GM06990 (cell line): ENCODE measurements around the gene FHOD3.
A peak's percentile ranks its signal among the peaks of the same experiment; 100 is the strongest.

Experiments used
- DNase-seq: peaks from one replicate; pipeline ENCODE4 v3.0.0-alpha.2; 2011; ENCODE audit not compliant: insufficient read length; ENCODE audit errors: extremely low read depth
- H3K27me3 ChIP-seq: replicated peaks from 2 replicates; pipeline ENCODE4 v1.6.0; 2011; ENCODE audit warnings: low read length; ENCODE audit not compliant: control insufficient read depth, insufficient read depth
- H3K36me3 ChIP-seq: 2 replicates; pipeline ENCODE4 v1.5.1; 2011; ENCODE audit warnings: low read length; ENCODE audit not compliant: control insufficient read depth, insufficient read depth
- H3K4me3 ChIP-seq: replicated peaks from 2 replicates; pipeline ENCODE4 v1.5.1; 2011; ENCODE audit warnings: low read depth, mild to moderate bottlenecking, control low read depth, low read length
- TF ChIP-seq, protein P1 (sequence below): IDR thresholded peaks from 2 replicates; pipeline ENCODE4 v1.5.1; 2011; ENCODE audit warnings: low read length, control low read depth, mild to moderate bottlenecking, inconsistent platforms; ENCODE audit not compliant: insufficient read depth, poor library complexity, severe bottlenecking

The FHOD3 gene

DNA sequence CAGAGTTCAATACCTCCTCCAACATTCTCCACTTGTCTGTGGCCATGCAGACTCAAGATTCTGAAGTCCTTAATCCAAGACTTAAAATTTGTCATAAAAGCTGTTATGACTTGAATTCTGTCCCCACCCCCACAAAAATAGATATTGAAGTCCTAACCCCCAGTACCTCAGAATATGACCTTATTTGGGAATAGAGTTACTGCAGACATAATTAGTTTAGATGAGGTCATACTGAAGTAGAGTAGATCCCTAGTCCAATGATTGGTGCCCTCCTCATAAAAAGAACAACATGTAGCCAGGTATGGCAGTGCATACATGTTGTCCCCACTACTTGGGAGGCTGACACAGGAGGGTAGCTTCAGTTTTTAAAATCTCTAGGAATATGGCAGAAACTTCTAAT, 522.1 kb downstream of the FHOD3 start:
- TF ChIP-seq, protein P1, sequence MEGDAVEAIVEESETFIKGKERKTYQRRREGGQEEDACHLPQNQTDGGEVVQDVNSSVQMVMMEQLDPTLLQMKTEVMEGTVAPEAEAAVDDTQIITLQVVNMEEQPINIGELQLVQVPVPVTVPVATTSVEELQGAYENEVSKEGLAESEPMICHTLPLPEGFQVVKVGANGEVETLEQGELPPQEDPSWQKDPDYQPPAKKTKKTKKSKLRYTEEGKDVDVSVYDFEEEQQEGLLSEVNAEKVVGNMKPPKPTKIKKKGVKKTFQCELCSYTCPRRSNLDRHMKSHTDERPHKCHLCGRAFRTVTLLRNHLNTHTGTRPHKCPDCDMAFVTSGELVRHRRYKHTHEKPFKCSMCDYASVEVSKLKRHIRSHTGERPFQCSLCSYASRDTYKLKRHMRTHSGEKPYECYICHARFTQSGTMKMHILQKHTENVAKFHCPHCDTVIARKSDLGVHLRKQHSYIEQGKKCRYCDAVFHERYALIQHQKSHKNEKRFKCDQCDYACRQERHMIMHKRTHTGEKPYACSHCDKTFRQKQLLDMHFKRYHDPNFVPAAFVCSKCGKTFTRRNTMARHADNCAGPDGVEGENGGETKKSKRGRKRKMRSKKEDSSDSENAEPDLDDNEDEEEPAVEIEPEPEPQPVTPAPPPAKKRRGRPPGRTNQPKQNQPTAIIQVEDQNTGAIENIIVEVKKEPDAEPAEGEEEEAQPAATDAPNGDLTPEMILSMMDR: no peak
- Histone ChIP-seq H3K27me3 (no peaks in the 10 kb centered on the region), H3K36me3 (peaks cover 3% of the 10 kb centered on the region), H3K4me3 (no peak overlapping the region)
- no peak for DNase-seq

DNA sequence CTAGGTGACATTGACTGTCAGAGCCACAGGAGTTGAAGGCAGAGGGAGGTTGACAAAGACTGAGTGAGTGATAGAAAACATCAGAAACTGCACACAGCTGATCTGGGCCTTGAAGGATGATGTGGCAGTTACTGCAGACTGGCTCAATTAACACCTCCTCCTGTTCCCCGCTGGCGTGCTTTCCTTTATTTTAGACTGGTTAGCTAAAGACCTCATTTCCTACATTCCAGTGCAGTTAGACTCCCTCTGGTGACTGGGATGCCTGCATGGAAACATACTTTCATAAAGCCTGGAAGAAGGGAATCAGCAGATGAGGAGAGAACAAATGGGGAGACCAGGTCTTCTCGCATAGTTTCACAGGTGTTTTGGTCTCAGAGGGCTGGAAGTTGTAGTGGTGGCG, 524.2 kb downstream of the FHOD3 start:
- Histone ChIP-seq H3K4me3 (no peak overlapping the region), H3K36me3 (peaks cover 3% of the 10 kb centered on the region), H3K27me3 (no peaks in the 10 kb centered on the region)
- DNase-seq: no peak
- TF ChIP-seq, protein P1: no peak

DNA sequence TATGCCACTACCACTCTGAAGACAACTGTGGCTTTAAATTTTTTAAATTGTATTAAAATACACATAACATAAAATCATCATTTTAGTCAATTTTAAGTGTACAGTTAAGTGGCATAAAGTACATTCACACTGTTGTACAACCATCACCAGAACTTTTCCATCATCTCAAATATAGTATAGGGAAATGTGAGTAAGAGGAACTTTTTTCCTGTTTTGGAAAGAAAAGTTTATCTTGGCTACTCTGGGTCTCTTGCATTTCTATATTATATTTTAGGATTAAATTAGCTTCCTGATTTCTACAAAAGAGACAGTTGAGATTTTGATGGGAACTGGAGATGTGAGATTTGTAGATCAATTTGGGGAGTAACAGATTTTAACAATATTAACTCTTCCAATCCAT, 528.0 kb downstream of the FHOD3 start:
- TF ChIP-seq, protein P1: no peak
- H3K4me3 ChIP-seq: no peak overlapping the region
- no peaks in the 10 kb centered on the region for H3K27me3 ChIP-seq
- DNase-seq: no peak
- H3K36me3 ChIP-seq: no peaks in the 10 kb centered on the region; the same call in 1 of the 2 replicates

DNA sequence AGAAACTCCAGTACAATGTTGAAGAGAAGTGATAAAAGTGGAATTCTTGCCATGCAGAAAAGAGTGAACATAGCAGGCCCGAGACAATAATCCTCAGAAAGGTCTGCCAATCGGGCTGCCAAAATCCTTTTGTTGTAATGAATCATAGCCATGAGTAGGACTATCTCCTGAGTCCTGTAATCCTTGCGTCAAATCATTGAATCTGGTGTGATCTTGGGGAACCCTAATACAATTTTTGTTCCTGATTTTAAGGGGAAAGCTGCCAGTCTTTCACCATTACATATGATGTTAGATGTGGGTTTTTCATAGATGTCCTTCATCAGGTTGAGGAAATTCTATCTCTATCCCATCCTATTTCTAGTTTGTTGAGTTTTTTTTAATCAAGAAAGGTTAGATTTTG, 529.0 kb downstream of the FHOD3 start:
- Histone ChIP-seq H3K4me3 (no peak overlapping the region), H3K27me3 (no peaks in the 10 kb centered on the region), H3K36me3 (no peaks in the 10 kb centered on the region)
- no peak for DNase-seq
- TF ChIP-seq, protein P1: no peak

DNA sequence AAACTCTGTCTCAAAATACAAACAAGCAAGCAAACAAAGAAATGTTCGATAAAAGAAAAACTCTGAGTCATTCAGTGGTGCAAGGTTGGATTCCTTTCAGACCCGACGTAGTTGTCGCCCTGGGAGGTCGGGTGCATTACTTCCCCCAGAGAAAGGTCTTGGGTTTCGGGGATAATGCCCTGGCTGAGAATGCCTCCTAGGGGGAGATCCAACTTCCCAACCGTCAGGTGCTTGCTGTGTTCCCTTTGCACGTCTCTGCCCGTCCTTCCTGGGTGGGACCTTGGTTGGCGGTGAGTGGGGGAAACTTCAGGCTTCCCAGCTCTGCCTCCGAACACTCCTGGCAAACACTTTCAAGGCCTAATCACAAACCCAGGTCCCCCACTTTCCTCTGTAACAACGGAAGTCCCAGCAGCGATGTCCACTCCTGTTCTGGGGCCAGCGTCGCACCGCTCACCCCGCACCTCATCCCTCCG, 530.7 kb downstream of the FHOD3 start:
- DNase-seq: no peak
- TF ChIP-seq, protein P1: no peak
- Histone ChIP-seq H3K4me3 (peak overlapping the region; percentile 86), H3K36me3 (no peaks in the 10 kb centered on the region), H3K27me3 (no peaks in the 10 kb centered on the region)

DNA sequence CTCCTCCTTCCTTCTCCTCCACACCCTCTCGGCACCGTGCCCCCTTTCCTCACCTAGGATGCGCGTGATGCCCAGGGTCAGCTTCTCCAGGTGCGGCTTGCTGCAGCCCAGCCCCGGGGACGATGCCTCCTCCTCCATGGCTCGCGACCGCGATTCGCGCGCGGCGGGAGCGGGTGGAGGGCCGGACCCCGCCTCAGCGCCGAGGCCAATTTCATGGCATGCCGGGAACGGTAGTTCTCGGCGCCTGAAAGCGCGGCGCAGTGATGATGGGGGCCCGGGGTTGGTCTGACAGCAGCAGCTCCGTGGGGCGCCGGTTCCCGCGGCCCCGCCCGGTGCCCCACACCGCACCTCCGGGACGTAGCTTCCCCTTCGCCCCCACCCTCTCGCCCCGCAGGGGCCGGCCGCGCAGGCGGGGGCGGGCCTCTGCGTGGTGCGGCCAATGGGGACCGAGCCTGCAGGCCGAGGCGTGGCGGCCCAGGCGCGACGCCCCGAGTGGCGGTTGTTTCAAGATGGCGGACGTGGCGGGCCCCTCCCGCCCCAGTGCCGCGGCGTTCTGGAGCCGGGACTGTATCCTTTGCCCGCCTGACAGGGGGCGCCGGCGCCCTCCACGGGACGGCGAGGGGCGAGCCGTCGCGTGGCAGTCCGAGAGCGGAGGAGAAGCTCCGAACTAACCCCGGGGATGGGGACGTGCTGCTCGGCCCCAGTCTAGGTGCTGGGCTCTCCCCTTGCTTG, 531.3 kb downstream of the FHOD3 start, which contains the start of the genes KIAA1328 and TPGS2:
KIAA1328 (plus strand) TSS at position 498 of the 732 bp plus-strand sequence; CDS start at position 510, 12 bp downstream.
TPGS2 (minus strand) TSS at position 373 of the 732 bp plus-strand sequence; CDS start at position 138, 235 bp downstream.
- TF ChIP-seq, protein P1: peak; percentile 65
- Histone ChIP-seq H3K27me3 (no peaks in the 10 kb centered on the region), H3K4me3 (peak within 1 kb of the TSS; percentile 86), H3K36me3 (no peaks in the 10 kb centered on the region)
- DNase-seq: peak; percentile 96
